Endothelial cell of umbilical vein (primary cell): ENCODE data around the gene ARHGAP30. TPM values are rescaled to one million over a fixed set of nuclear protein-coding genes. Genes with fewer than 3 reads are reported as not detected.

ENCODE experiments used
- BruUV-seq: library from RNA; stranded (reverse); fragments of 400-500 nt; replicated peaks from 2 replicates; lab custom pipeline; 2021; lab: Mats Ljungman, UMichigan
- CTCF ChIA-PET: fragments of 300-600, 350-600 bp; sonication (Branson Sonifier 250); formaldehyde crosslinking; loops from one replicate; lab custom pipeline; 2021; ENCODE audit warnings: antibody characterized with exemption, inconsistent platforms; lab: Charles Lee
- POLR2A ChIA-PET: fragments of 300-600, 350-600 bp; sonication (Branson Sonifier 250); formaldehyde crosslinking; loops from one replicate; lab custom pipeline; 2021; ENCODE audit warnings: antibody characterized with exemption, inconsistent platforms; lab: Charles Lee
- DNase-seq: peaks from one replicate; pipeline ENCODE4 v3.0.0-alpha.2; 2011; ENCODE audit warnings: low read depth, low spot score
- FAIRE-seq: peaks from 2 replicates; lab custom pipeline; 2011; peaks lifted over from hg19 to GRCh38; lab: Jason Lieb, UNC
- H2AFZ ChIP-seq: 2 replicates; pipeline ENCODE4 v1.6.0; 2012; ENCODE audit warnings: low read depth, low read length, control low read depth, inconsistent platforms
- H3K27ac ChIP-seq: 2 replicates; pipeline ENCODE4 v1.5.1; 2011; ENCODE audit warnings: low read depth, mild to moderate bottlenecking, control low read depth, low read length, moderate library complexity; ENCODE audit not compliant: insufficient read depth
- H3K27me3 ChIP-seq, 2 experiments: 2 replicates each; pipeline versions ENCODE4 v1.6.0 to v1.6.1; 2011; ENCODE audit warnings: low read length in 2 of 2, mixed read lengths in 1 of 2; ENCODE audit not compliant: control insufficient read depth in 2 of 2, insufficient read depth in 2 of 2
- H3K36me3 ChIP-seq, 2 experiments: 2 replicates in 1 of 2; 3 replicates in 1 of 2; pipeline ENCODE4 v1.5.1; 2011; ENCODE audit warnings: low read length in 2 of 2, mild to moderate bottlenecking in 1 of 2, moderate library complexity in 1 of 2; ENCODE audit not compliant: control insufficient read depth in 2 of 2, insufficient read depth in 2 of 2; ENCODE audit errors: extremely low read depth in 1 of 2
- H3K4me1 ChIP-seq: 3 replicates; pipeline ENCODE4 v1.5.1; 2011; ENCODE audit warnings: mild to moderate bottlenecking, low read length; ENCODE audit not compliant: control insufficient read depth, insufficient read depth; ENCODE audit errors: extremely low read depth
- H3K4me2 ChIP-seq: 2 replicates; pipeline ENCODE4 v1.6.1; 2011; ENCODE audit warnings: low read length, control low read depth, mixed read lengths; ENCODE audit not compliant: insufficient read depth
- H3K4me3 ChIP-seq, 3 experiments: fragments of 200-600 bp in 1 of 3; sonication (generic), shearing (Covaris generic) in 1 of 3; replicated peaks in 1 of 3; 2 replicates each; pipeline ENCODE4 v1.5.1; 2011 to 2016; ENCODE audit warnings: control low read depth in 3 of 3, low read length in 3 of 3, mild to moderate bottlenecking in 2 of 3, inconsistent platforms in 1 of 3, low read depth in 1 of 3, moderate library complexity in 1 of 3; ENCODE audit not compliant: insufficient read depth in 1 of 3
- H3K79me2 ChIP-seq: 2 replicates; pipeline ENCODE4 v1.6.0; 2012; ENCODE audit warnings: low read length, inconsistent platforms; ENCODE audit not compliant: control insufficient read depth, insufficient read depth
- H3K9ac ChIP-seq: replicated peaks from 2 replicates; pipeline ENCODE3; 2011; ENCODE audit warnings: low read length, control low read depth; ENCODE audit not compliant: insufficient read depth; ENCODE audit errors: extremely low read depth
- H3K9me1 ChIP-seq: replicated peaks from 3 replicates; pipeline ENCODE4 v1.6.0; 2011; ENCODE audit warnings: mild to moderate bottlenecking, low read length; ENCODE audit not compliant: control insufficient read depth, insufficient read depth; ENCODE audit errors: extremely low read depth
- H3K9me3 ChIP-seq: replicated peaks from 2 replicates; pipeline ENCODE4 v1.5.1; 2012; ENCODE audit warnings: low read length, inconsistent platforms; ENCODE audit not compliant: control insufficient read depth, insufficient read depth
- H4K20me1 ChIP-seq: replicated peaks from 2 replicates; pipeline ENCODE3; 2011; ENCODE audit warnings: mild to moderate bottlenecking, low read length; ENCODE audit not compliant: control insufficient read depth, insufficient read depth; ENCODE audit errors: extremely low read depth
- CTCF ChIP-seq, 2 donors: IDR thresholded peaks; 1 replicate in 1 of 2; 2 replicates in 1 of 2; pipeline ENCODE4 v1.5.1; 2011; ENCODE audit warnings: low read length in 2 of 2, mild to moderate bottlenecking in 2 of 2, moderate library complexity in 2 of 2, control low read depth in 1 of 2, inconsistent platforms in 1 of 2, low read depth in 1 of 2; ENCODE audit not compliant: insufficient read depth in 1 of 2; ENCODE audit errors: extremely low read depth in 1 of 2
- EZH2 ChIP-seq: IDR thresholded peaks from 2 replicates; pipeline ENCODE4 v1.6.1; 2012; ENCODE audit warnings: borderline replicate concordance, low read depth, mild to moderate bottlenecking, moderate library complexity, low read length, inconsistent platforms; ENCODE audit not compliant: severe bottlenecking
- FOS ChIP-seq: IDR thresholded peaks from 2 replicates; pipeline ENCODE4 v1.6.1; 2011; ENCODE audit warnings: mild to moderate bottlenecking, low read length, moderate library complexity, borderline replicate concordance; ENCODE audit not compliant: insufficient read depth
- JUN ChIP-seq: IDR thresholded peaks from 2 replicates; pipeline ENCODE4 v1.6.1; 2011; ENCODE audit warnings: borderline replicate concordance, low read depth; ENCODE audit not compliant: insufficient read length, insufficient read depth
- MAX ChIP-seq: IDR thresholded peaks from 2 replicates; pipeline ENCODE4 v1.6.1; 2011; ENCODE audit not compliant: insufficient read depth, insufficient read length
- POLR2AphosphoS5 ChIP-seq: IDR thresholded peaks from 2 replicates; pipeline ENCODE4 v1.6.1; 2012; ENCODE audit warnings: low read depth, mild to moderate bottlenecking, control low read depth, low read length, moderate library complexity; ENCODE audit not compliant: insufficient read depth
- dilution Hi-C: fragments of 300-500 bp; cut with MboI; formaldehyde crosslinking; loops from one replicate; pipeline ENCODE4 v1.15.0; 2019; ENCODE audit warnings: low sequenced_read_pairs; ENCODE audit not compliant: extremely low pct_ligation_motif_present
- intact Hi-C: fragments of 100-400 bp; cut with micrococcal nuclease; formaldehyde crosslinking; loops from one replicate; pipeline ENCODE4 v1.10.0; 2022
- polyA plus RNA-seq, 4 experiments: library from polyadenylated mRNA; depleted of rRNA in 3 of 4; stranded (reverse) in 3 of 4; unstranded in 1 of 4; fragments of >200 nt; gene quantifications; 2 replicates each; pipeline versions ENCODE4 v1.2.1 to v1.2.3, GENCODE V29; 2011 to 2012; ENCODE audit warnings: missing spikeins in 1 of 4
- total RNA-seq: library from RNA; stranded (reverse); gene quantifications from 2 replicates; pipeline ENCODE4 v1.2.3, GENCODE V29; 2021

The ARHGAP30 gene
- total and polyA plus RNA-seq, 2 donors (not counting 3 experiments of a cell fraction or from before 2014, with no cell fraction given), result not detected

- H3K79me2 ChIP-seq, result peaks cover 28% of the 10 kb centered on the region
- TF ChIP-seq CTCF (IDR thresholded peaks at IDR 0.05; ENCODE audit: extremely low read depth in 1 of 2, insufficient read depth in 1 of 2, low read depth in 1 of 2, low read length in 2 of 2) (no peak), POLR2AphosphoS5 (no peak), FOS (no peak), EZH2 (no peak), JUN (no peak), MAX (no peak)
- CTCF ChIA-PET, result interaction anchor here (2.3 to 7.6 kb wide), 3 partner anchors 37 to 110 kb away, joined by 6 to 197 read pairs (median 34); no protein-coding TSS in a partner anchor
- no peak overlapping the region for H3K4me2 ChIP-seq
- H3K9me1 ChIP-seq, result no peaks in the 10 kb centered on the region
- FAIRE-seq (no peak), DNase-seq (no peak)
- H3K27me3 ChIP-seq, result no peaks in the 10 kb centered on the region
- peaks cover 9 to 11% of the 10 kb centered on the region in 2 experiments for H3K36me3 ChIP-seq
- H2AFZ ChIP-seq, result no peak overlapping the region
- no peak overlapping the region for H3K27ac ChIP-seq
- dilution Hi-C loops, result no loop called here
- intact Hi-C loops, result no loop called here
- no peak overlapping the region for H3K9ac ChIP-seq
- no peaks in the 10 kb centered on the region for H3K9me3 ChIP-seq
- no peak overlapping the region for H3K4me3 ChIP-seq
- H4K20me1 ChIP-seq, result no peaks in the 10 kb centered on the region
- no TSS peak for BruUV-seq
- POLR2A ChIA-PET, result no interaction called here
- peaks cover 8% of the 10 kb centered on the region for H3K4me1 ChIP-seq
These were observed 30.9 kb upstream of the ARHGAP30 start for GRCh38 chr1:161100556-161100955.
